ENCODE measurements around the gene TMEM80.
"Not testable (repeated sequence)": the region's sequence is repeated elsewhere in the genome, so short reads cannot be mapped to it uniquely, and the experiment has no call there.

The TMEM80 gene

GRCh38 chr11:695538-696248 is at the start of gene TMEM80:
TMEM80 (plus strand) TSS chr11:695816; CDS start chr11:695828, 12 bp downstream.
- DNase-seq, result peak; percentile 98

GRCh38 chr11:646214-646613 is 49.4 kb upstream of the TMEM80 start:
- DNase-seq, result no peak

- DNase-seq, result not testable (repeated sequence)
These were observed 47.9 kb upstream of the TMEM80 start for GRCh38 chr11:647672-648158.

- no peak for DNase-seq
These were observed 45.1 kb upstream of the TMEM80 start for GRCh38 chr11:650482-650881.

- not testable (repeated sequence) for DNase-seq
These were observed 42.5 kb upstream of the TMEM80 start for GRCh38 chr11:653136-653535.

GRCh38 chr11:653837-654236 is 41.8 kb upstream of the TMEM80 start:
- no peak for DNase-seq

- not testable (repeated sequence) for DNase-seq
These were observed 41.2 kb upstream of the TMEM80 start for GRCh38 chr11:654444-654843.

GRCh38 chr11:655036-655726 is 40.4 kb upstream of the TMEM80 start:
- no peak for DNase-seq

- no peak for DNase-seq
These were observed 39.2 kb upstream of the TMEM80 start for GRCh38 chr11:656426-656825.

GRCh38 chr11:656866-657265 is 38.8 kb upstream of the TMEM80 start:
- no peak for DNase-seq

- DNase-seq, result no peak
These were observed 37.9 kb upstream of the TMEM80 start for GRCh38 chr11:657691-658126.

- no peak for DNase-seq
These were observed 36.0 kb upstream of the TMEM80 start for GRCh38 chr11:659532-660085.

GRCh38 chr11:660281-660680 is 35.3 kb upstream of the TMEM80 start:
- DNase-seq, result no peak

- no peak for DNase-seq
These were observed 34.8 kb upstream of the TMEM80 start for GRCh38 chr11:660681-661444.

GRCh38 chr11:662689-663274 is 32.8 kb upstream of the TMEM80 start:
- no peak for DNase-seq

GRCh38 chr11:665062-665703 is 30.4 kb upstream of the TMEM80 start:
- DNase-seq, result no peak

- DNase-seq, result no peak
These were observed 29.8 kb upstream of the TMEM80 start for GRCh38 chr11:665704-666281.

GRCh38 chr11:673866-674265 is 21.8 kb upstream of the TMEM80 start:
- no peak for DNase-seq

GRCh38 chr11:674406-674805 is 21.2 kb upstream of the TMEM80 start:
- no peak for DNase-seq

GRCh38 chr11:678297-678696 is 17.3 kb upstream of the TMEM80 start:
- DNase-seq, result no peak

- DNase-seq, result no peak
These were observed 16.1 kb upstream of the TMEM80 start for GRCh38 chr11:679271-680207.
